NOMO-1 treated with DMSO at 0.1 percent for 48 hours (cell line): ENCODE results near the gene EGFR.

ENCODE experiments used
- DNase-seq: peaks from one replicate; lab custom pipeline; 2025; ENCODE audit not compliant: unreplicated experiment; lab: John Stamatoyannopoulos, UW

EGFR gene

DNA sequence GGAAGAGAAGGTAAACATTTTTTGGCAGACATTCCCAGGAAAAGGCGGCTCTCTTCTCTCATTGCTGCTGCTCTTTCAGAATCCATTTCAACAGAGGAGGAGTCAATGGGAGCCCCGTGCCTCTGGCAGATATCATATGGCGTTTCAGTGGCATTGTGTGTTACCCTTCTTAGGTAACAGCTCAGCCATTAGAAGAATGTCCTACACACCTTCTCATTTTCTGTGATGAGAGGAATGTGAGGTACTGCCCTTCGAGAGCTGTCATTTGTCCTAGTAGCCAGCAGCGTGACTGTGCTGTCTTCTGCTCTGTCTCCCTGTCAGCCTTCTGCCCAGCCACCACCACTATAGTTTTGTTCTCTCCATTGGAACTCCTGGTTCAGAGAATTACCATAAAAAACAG is 102.4 kb downstream of the EGFR start:
- no peak for DNase-seq

DNA sequence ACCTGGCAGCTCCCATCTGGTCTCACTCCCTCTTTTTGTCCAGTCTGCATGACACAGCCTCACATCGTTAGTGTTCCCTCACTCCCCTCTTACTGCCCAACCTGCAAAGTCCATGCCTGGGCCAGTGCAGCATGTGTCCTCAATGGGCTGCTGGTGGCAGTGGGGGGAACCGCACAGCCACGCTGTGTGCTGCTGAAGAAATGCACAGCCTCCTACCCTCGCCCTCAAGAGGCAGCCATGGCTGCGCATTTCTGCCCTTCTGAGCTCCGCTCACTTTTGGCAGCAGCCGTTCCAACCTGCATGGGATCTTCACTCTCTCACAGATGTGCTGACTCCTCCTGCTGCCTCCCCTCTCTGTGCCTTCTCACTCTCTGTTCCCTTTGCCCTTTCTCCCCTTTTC is 103.4 kb downstream of the EGFR start:
- DNase-seq = no peak

DNA sequence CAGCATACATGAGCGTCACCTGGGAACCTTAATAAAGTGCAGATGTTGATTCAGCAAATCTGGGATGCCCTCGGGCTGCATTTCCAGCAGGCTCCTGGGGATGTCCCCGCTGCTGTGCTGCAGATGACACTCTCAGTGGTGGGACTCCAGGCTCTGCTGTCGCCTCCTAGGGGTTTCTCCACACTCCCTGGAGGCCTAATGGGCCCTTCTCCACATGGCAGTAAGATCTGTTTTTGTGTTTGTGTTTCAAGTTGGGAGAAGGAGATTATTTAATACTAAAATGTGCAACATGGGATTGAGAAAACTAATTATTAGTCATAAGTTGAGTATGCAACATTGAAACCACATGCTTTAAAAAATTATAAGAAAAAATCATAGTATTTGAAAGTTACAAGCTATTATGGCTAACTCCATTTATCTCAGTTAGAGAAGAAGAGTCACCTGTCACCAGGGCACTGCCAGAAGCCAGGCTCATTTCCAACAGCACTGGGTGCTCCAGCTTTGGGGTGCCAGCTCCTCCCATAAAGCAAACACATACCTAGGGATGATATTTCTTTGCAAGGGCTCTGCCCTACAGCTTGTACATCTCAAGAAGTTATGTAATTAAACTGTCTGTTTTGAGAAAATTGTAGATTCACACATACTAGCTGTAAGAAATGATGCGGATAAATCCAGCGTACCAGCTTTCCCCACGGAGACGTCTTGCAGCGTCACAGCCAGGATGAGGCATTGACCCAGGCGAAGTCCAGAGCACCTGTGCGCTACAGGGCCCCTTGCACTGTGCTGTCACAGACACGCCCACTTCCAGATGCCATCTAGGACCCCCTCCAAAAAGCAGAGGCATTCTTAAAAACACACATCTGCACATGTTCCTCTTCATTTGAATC is 106.4 kb downstream of the EGFR start:
- DNase-seq = no peak

DNA sequence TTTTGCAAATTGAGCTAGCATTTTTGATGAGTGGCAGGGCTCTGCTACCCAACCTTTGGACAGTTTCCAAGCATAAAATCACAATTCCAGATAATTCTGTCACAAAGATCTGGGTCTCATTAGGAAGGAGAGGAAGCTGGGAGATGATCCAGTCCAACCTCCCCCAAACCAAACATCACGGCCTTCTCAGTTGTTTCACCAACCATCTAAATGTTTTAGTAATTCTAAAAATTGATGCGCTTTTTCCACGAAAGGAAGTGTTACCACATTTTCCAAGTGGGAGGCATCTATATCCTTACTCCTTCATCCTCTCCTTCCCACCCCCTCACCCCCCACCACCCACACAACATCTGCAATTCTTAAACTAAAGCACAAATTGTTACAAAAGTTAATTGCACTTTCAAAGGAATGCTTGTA is 108.3 kb downstream of the EGFR start:
- no peak for DNase-seq

DNA sequence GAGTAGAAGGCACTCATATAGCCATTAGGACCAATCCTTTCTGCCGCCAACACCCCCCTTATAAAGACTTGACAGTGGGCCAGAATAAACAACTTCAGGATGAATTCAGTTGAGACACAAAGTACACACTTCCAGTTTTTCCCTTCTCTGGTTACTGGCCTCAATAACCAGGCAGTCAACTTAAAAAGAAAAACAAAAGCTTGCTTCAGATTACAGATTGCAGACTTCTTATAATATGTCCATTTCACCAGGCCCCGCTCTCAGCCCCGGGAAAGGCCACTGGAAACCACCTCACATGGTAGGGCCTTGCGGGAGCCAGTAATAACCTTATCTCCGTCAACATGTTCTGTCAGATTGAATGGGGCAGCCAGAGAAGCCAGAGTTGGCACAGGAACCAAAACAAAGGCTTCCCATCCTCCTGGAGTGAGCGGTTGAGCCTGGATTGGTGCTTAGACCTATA is 108.8 kb downstream of the EGFR start:
- no peak for DNase-seq

DNA sequence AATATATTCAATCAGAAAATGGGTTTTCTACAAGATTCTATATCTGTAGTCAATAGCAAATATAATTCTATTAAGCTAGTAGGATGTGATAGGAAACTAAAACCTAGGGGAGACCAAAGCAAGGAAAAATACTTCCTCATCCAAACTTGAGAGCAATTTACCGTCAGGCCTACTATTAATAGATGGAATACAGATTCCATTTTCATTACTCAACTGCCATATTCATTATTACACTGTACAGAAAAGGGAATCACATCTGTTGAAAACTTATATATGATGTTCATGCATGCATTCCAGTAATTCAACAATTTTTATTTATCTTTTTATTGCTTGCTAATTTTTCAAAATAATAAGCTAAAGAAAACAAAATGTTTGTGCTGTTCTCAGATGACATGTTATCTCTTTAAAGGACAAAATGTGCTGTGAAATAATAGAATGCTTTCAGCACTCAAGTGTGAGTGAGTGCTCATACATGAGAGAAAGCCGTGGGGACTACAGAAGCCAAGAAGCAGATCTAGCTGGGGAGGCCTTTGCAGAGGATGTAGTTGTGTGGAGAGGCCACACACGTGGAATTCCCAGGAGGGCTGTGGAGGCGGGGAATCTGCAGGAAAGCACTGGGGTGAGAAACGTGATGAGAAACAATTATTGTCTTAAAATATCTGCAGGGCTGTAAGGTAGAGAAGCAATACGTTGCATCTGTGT is 110.0 kb downstream of the EGFR start:
- DNase-seq = no peak

DNA sequence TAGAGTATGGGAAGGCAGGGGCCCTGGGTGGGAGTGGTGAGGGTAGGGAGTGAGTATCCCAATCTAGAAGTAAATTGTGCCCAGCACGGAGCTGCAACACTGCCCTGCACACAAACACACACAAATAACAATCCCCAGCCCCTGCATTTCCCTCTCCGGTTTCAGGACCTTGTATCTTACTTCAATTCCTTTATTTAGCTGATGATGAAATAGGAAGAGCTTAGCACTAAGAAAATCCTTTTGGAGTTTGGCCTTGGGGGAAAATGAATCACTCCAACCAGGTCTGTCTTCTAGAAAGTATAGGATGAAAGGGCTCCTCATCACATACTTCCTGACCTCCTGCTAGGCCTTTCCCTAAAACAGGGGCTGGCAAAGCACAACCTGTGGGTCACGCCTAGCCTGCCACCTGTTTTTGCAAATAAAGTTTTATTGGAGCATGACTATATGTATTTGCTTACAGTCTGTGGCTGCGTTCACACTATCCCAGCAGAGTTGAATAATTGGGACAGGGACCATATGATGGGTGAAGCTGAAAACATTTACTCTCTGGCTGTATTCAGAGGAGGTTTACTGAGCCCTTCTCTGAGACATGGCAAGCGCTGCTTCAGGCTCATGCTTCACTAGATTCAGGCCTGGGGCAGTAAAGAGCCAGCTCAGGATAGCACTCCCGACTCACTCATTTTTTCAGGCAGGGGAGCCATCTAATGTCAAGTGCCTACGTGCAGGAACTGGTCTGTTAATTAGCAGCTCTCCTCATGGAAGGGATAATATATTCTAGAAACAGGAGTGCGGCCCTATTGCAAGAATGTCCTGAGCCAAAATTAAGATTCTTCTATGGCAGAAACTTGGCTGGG is 111.0 kb downstream of the EGFR start:
- no peak for DNase-seq

DNA sequence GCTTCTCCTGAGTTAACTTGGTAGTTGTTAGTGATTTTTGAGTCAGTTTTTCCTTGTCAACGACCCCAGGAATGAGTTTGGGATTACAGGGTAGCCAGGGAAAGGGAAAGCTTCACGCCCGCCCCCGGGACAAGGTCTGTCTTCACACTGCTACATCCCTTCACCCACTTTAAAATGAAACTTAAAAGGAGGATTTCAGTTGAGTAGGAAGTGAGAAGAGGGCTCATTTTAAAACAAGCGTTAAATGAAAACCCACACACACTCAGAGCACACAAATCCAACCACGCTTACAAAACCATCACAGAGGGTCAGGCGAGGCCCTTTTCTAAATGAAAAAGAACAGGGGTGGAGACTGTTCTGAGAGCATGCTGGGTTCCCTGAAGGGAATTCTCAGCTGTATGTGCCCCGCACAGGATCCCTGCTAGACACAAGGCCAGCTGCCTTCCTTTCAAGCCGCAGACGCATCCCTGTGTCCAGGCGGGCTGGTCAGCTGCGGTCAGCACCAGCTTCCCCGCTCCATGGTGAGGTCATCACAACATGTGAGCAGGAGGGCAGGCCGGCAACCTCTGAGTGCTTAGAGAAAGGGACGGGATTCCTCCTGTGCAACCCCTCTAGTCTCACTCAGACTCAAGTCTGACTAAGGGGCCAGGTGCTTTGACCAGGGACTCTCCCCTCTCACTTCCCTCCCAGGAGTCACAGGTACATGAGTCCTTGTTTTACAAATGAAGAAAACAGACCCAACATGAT is 111.8 kb downstream of the EGFR start:
- no peak for DNase-seq

DNA sequence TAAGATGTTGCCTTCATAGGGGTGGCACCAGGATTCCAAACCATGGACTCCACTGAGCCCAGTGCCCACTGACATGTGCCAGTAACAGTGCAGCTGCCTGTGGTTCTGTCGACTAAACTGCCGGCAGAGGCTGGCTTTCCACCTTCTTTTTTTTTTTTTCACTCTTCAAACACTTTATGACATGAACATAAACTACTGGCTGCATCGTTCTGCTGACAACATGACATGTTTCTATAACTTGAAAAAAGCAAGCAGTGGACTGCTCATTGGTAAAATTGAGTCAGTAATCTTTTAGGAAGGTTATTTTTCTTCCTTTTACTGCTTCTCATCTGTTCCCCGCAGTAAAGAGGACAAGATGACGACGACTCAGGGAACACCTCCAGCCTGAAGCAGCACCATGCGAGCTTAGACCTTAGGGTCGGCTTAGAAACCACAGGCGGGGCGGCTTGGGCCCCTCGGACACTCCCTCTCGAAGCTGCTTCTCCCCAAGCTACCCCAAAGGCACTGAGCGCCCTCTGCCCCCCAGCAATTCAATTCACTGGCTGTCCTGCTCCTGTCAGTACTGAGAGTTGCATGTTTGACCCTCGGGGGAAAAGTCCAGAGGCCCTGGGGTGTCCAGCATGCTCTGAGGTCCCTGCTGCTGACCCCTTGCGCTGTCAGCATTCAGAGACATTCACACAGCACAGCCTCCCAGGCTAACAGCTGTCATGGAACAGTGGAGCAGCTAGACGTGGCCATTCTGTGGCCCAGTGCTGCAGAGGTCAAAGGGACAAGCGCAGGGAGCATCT is 112.5 kb downstream of the EGFR start:
- no peak for DNase-seq

DNA sequence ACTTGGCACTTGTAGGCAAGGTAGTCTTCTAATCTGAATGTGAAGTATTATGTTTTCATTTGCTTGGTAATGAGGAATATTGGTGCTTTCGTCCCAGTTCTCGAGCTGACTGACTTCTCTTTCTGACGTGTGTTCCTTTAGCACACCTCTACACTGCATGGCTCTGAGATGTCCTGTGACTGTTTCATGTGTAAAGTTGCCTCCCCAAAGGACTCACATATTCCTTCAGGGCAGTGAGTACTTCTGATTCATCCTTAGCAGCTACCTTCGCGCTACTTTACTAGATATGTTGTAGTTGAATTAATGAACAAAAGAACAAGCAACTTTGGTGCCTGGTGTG is 113.7 kb downstream of the EGFR start:
- no peak for DNase-seq

DNA sequence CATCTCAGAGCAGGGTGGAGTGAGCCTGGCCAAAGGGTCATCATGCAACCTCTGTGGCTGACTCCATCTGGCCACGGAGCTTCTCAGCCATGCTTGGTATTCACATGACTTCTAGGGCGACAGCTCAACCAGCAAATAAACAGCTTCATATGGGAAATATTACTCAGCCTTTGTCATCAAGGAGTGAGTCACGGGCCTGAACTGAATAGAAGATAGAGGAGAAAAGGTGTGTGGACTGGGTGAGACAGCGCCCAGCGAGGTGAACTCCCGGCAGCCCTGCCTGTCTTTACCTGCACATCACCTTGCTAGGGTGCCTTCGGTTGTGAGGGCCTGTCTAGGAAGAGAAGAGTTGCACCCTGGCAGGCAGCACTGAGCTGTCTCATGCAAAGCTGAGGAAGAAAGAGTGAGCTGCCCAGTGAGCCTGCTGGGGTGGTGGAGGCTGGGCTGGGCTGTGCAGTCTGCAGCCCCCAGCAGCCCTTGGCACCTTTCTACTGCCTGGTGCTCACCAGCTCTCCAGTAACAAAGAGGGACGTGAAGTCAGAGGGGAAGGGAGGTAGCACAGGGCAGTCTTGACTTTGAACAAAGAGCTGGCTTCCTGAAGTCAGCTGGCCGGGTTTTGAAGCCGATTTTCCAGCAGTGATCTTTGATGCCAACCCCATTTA is 114.2 kb downstream of the EGFR start:
- no peak for DNase-seq

DNA sequence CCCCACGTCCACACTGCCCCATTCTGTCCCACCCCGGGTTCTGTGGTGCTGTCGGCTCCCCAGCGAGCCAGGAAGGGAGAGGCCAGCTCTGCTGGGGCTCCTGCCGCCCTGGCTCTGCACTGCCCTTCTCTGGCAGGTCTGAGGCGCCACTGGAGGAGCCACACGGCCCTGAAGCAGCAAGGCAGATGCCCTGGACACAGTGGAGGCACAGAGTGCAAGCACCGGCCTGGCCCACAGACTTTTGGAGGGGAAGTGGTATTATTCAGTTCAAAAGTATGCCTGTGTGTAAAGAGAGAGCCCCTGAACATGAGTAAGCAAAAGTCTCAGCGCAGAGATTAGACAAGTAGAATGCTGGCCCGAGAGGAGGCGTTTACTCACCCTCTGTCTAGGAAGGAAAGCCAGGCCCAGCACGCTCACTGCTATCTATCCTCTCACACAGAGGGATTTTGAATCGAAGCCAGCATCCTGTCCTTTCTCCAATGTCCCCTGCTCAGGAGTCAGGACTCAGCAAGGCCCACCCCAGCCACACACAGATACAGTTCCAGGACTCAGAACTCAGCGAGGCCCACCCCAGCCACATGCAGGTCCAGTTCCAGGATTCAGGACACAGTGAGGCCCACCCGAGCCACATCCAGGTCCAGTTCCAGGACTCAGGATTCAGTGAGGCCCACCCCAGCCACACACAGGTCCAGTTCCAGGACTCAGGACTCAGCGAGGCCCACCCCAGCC is 115.0 kb downstream of the EGFR start:
- DNase-seq = no peak

DNA sequence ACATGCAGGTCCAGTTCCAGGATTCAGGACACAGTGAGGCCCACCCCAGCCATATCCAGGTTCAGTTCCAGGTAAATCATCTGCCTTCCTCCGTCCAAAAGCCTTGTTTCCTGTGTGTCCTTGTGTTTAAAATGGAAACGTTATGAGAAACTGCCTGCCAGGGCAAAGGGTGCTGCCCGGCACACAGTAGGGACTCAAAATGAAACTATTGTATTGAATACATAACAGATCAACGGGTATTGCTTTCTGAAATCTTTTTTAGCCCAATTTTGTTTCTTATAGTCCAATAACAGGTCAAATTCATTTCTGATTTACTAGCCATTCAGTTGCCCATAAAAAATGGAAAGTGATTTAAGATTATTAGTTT is 115.5 kb downstream of the EGFR start:
- no peak for DNase-seq

DNA sequence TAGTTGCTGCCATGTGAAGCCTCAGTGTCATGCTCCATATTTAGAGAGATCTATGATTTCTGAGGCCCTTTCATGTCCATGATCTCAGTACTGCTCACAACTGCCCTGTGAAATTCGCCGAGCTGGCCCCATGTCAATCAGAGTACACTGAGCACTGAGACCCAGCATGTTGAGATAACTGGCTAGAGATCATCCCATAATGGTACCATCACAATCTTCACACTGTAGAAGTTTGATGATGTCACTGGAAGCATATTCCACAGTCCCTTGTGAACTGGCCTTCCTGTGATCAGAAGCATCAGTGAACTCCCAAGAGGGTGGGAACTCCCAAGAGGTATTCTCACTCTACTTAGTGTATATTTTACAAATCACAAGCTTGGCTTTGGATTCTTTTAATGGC is 116.0 kb downstream of the EGFR start:
- no peak for DNase-seq

DNA sequence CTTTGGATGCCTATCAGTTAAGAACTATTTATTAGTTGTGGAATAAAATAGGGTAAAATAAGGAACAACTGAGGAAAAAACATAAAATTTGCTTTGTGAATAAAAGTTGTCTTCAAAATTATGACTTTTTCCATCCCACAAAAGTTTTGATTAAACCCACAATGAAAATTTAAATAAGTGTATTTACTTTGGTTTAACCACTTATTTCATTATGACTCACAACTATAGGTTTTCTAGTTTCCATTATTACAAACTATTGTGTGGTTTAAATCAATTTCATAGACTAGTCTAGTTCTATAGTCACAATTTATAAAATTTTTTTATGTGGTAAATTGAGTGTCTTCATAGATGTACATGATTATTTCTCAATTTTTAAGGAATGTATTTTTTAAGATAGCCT is 116.6 kb downstream of the EGFR start:
- DNase-seq = no peak

DNA sequence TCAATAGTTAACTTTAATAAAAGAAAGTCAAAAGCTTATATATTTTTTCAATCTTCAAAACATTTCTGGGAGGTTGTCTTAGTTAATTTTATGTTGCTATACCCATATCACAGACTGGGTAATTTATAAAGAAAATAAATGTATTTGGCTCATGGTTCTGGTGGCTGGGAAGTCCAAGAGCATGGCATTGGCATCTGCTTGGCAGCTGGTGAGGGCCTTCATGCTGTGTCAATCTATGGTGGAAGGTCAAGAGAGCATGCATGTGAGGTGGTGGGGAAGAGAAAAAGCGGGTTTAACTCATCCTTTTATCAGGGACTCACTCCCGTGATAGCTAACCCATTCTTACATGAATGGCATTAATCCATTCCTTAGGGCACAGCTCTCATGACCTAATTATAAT is 119.8 kb downstream of the EGFR start:
- no peak for DNase-seq

DNA sequence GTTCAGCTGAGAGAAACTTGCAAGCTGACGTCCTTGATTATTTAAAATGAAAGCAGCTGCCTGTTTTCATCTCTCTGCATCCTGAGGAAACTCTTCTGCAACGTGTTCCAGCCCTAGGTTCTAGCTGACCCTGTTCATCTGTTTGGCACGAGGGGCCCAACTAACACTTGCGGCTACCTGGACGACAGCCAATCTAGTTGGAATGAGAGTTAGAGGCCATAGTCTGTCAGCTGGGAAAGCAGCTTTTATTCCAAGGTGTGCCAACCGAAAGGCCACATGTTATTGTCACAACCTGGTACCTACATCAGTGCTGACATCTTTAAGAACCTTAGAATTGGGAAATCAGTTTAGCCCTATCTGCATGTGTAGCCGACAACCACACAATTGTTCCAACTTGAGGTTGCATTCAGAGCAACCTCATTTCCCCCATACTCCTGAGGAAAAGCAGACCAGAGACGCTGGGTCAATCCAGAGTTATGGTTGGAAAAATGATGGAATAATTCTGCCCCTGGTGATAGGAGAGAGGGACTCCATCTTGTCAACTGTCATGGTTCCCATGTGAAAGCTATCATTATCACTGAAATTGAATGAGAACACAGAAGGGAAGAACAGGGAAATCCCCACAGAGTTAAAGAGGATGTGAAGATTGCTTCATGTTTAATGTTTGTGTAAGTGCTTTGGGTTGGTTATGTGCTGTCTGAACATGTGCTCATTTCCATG is 121.6 kb downstream of the EGFR start:
- peak; percentile 22 for DNase-seq

DNA sequence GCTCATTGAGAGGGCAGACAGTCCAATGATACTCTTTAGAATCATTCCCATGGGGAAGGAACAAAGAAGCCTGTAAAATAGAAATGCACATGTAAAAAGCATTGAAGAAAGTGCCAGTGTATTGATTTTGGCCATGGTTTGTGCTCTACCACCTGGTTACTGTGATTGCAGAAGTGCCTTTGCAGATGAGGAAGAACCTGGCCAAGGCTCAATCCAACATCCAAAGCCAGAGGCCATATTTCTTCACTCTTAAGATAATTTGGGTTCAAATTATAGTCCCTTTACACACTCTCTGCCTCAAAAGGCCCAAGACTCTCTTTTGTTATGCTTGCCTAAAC is 122.1 kb downstream of the EGFR start:
- peak; percentile 22 for DNase-seq
